Panc1 (cell line): ENCODE measurements around the gene LTB4R2. TPM values are rescaled to one million over a fixed set of nuclear protein-coding genes. Genes with fewer than 3 reads are reported as not detected.
A peak's percentile ranks its signal among the peaks of the same experiment; 100 is the strongest.

ENCODE experiments used
- ATAC-seq: fragments of 200-7000 bp; cut with Tn5 transposase; 2 replicates; pipeline ENCODE4 v1.9.1; 2020; ENCODE audit warnings: mild to moderate bottlenecking, moderate library complexity
- BruUV-seq: library from RNA; stranded (reverse); fragments of 400-500 nt; replicated peaks from 2 replicates; lab custom pipeline; 2021; lab: Mats Ljungman, UMichigan
- CTCF ChIA-PET: fragments of 300-600 bp; sonication (Branson Sonifier 250); formaldehyde crosslinking; loops from one replicate; lab custom pipeline; 2022; ENCODE audit warnings: antibody characterized with exemption; lab: Charles Lee
- POLR2A ChIA-PET: fragments of 300-600 bp; sonication (Branson Sonifier 250); formaldehyde crosslinking; loops from one replicate; lab custom pipeline; 2022; ENCODE audit warnings: antibody characterized with exemption; lab: Charles Lee
- DNase-seq: peaks from one replicate; pipeline ENCODE4 v3.0.0-alpha.2; 2010; ENCODE audit warnings: low read depth, low spot score
- H3K27ac ChIP-seq: 2 replicates; pipeline ENCODE4 v1.5.1; 2011; ENCODE audit warnings: mild to moderate bottlenecking, low read length, inconsistent platforms
- H3K27me3 ChIP-seq: fragments of 200-500 bp; sonication (Bioruptor generic); 2 replicates; pipeline ENCODE4 v1.6.0; 2014; ENCODE audit warnings: low read length, inconsistent platforms; ENCODE audit not compliant: control insufficient read depth, insufficient read depth
- H3K36me3 ChIP-seq: fragments of 200-500 bp; sonication (Bioruptor generic); 2 replicates; pipeline ENCODE4 v1.5.1; 2014; ENCODE audit warnings: inconsistent platforms, mild to moderate bottlenecking, low read length, moderate library complexity; ENCODE audit not compliant: control insufficient read depth, insufficient read depth
- H3K4me1 ChIP-seq: 2 replicates; pipeline ENCODE4 v1.5.1; 2011; ENCODE audit warnings: inconsistent platforms, mild to moderate bottlenecking, low read length, moderate library complexity; ENCODE audit not compliant: control insufficient read depth, insufficient read depth
- H3K4me3 ChIP-seq, 2 experiments: 2 replicates each; pipeline ENCODE4 v1.5.1; 2011 to 2012; ENCODE audit warnings: low read depth in 2 of 2, low read length in 2 of 2, mild to moderate bottlenecking in 2 of 2, inconsistent platforms in 1 of 2, moderate library complexity in 1 of 2
- H3K9me3 ChIP-seq: fragments of 200-500 bp; sonication (Bioruptor generic); 2 replicates; pipeline ENCODE4 v1.5.1; 2014; ENCODE audit warnings: low read depth, mild to moderate bottlenecking, inconsistent platforms, low read length, moderate library complexity; ENCODE audit not compliant: control insufficient read depth, insufficient read depth
- POLR2AphosphoS5 ChIP-seq: IDR thresholded peaks from 2 replicates; pipeline ENCODE4 v1.6.1; 2012; ENCODE audit warnings: mild to moderate bottlenecking, low read depth, low read length, moderate library complexity
- SIN3A ChIP-seq: IDR thresholded peaks from 2 replicates; pipeline ENCODE4 v1.6.1; 2012; ENCODE audit warnings: low read depth, mild to moderate bottlenecking, low read length, moderate library complexity, borderline replicate concordance; ENCODE audit not compliant: insufficient read depth
- TCF7L2 ChIP-seq: IDR thresholded peaks from 2 replicates; pipeline ENCODE4 v1.6.1; 2011; ENCODE audit warnings: mild to moderate bottlenecking, low read depth, low read length, inconsistent platforms
- in situ Hi-C: cut with HindIII; loops from 2 replicates; pipeline ENCODE4 v1.10.0; 2016; ENCODE audit warnings: low sequenced_read_pairs, low pct_unique_long_range_greater_than_20kb
- intact Hi-C: fragments of 100-400 bp; cut with micrococcal nuclease; formaldehyde crosslinking; loops from one replicate; pipeline ENCODE4 v1.10.0; 2022; ENCODE audit not compliant: unreplicated experiment
- total RNA-seq: library from RNA; stranded (reverse); gene quantifications from one replicate; pipeline ENCODE4 v1.2.1, GENCODE V29; 2021; ENCODE audit not compliant: unreplicated experiment
- TF ChIP-seq, protein P1 (sequence below): fragments of 450-650 bp; IDR thresholded peaks from 2 replicates; pipeline ENCODE4 v1.5.1; 2017; ENCODE audit warnings: mild to moderate bottlenecking
- TF ChIP-seq, protein P2 (sequence below), 2 experiments: IDR thresholded peaks; 2 replicates each; pipeline ENCODE4 v1.6.1; 2011 to 2012; ENCODE audit warnings: low read depth in 2 of 2, control low read depth in 1 of 2, low read length in 1 of 2, mild to moderate bottlenecking in 1 of 2, moderate library complexity in 1 of 2; ENCODE audit not compliant: insufficient read depth in 1 of 2

Gene LTB4R2
- total RNA-seq, 1 experiment from 2014 or later = 6.9 TPM

DNA sequence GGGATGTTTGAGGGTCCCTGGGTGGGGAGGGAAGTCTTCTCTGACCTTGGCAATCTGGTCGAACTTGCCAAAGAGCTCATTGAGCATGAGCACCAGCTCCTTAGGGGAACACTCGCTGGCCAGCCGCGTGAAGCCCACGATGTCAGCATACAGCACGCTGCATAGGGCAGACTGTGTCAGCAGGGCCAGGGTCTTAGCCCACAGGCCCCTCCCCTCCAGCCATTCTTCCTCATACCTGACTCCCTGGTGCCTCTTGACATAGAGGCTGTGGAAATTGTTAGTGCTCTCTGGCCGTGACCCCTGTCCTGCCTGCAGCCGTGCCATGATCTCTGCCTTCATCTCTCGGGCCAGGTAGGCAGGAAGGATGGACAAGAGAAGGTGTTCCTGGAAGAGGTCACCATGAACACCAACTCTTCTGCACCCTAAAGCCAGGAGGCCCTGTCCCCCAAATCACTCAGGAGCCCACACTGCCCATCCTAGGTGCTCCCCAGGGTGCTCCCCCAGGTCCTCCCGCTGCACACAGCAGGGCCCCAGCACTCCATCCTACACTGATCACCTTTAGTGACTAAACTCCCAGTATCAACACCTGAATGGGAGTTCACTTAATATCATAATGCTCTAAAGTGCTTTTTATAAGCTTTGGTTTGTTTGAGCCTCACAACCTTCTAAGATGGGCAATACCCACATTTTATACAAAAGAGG, 21.2 kb downstream of the LTB4R2 start:
- intact Hi-C loops (no loop called here), in situ Hi-C loops (loop anchor here (10.0 kb wide), 1 partner anchor 104 kb away; no protein-coding TSS in a partner anchor)
- POLR2A ChIA-PET = no interaction called here
- no TSS peak for BruUV-seq
- CTCF ChIA-PET = interaction anchor here (1.1 to 1.7 kb wide), 2 partner anchors 100 to 104 kb away, joined by 3 to 11 read pairs; no protein-coding TSS in a partner anchor
- Histone ChIP-seq H3K4me1 (peaks cover 3% of the 10 kb centered on the region; the same call in 1 of the 2 replicates), H3K36me3 (no peaks in the 10 kb centered on the region), H3K9me3 (no peaks in the 10 kb centered on the region), H3K4me3 (no peak overlapping the region), H3K27me3 (no peaks in the 10 kb centered on the region), H3K27ac (no peak overlapping the region)
- no peak for DNase-seq
- no peak for ATAC-seq
- TF ChIP-seq, protein P1, sequence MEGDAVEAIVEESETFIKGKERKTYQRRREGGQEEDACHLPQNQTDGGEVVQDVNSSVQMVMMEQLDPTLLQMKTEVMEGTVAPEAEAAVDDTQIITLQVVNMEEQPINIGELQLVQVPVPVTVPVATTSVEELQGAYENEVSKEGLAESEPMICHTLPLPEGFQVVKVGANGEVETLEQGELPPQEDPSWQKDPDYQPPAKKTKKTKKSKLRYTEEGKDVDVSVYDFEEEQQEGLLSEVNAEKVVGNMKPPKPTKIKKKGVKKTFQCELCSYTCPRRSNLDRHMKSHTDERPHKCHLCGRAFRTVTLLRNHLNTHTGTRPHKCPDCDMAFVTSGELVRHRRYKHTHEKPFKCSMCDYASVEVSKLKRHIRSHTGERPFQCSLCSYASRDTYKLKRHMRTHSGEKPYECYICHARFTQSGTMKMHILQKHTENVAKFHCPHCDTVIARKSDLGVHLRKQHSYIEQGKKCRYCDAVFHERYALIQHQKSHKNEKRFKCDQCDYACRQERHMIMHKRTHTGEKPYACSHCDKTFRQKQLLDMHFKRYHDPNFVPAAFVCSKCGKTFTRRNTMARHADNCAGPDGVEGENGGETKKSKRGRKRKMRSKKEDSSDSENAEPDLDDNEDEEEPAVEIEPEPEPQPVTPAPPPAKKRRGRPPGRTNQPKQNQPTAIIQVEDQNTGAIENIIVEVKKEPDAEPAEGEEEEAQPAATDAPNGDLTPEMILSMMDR = no peak
- no peak for TF ChIP-seq TCF7L2
- no peak for TF ChIP-seq POLR2AphosphoS5
- TF ChIP-seq SIN3A = no peak
- TF ChIP-seq, protein P2, sequence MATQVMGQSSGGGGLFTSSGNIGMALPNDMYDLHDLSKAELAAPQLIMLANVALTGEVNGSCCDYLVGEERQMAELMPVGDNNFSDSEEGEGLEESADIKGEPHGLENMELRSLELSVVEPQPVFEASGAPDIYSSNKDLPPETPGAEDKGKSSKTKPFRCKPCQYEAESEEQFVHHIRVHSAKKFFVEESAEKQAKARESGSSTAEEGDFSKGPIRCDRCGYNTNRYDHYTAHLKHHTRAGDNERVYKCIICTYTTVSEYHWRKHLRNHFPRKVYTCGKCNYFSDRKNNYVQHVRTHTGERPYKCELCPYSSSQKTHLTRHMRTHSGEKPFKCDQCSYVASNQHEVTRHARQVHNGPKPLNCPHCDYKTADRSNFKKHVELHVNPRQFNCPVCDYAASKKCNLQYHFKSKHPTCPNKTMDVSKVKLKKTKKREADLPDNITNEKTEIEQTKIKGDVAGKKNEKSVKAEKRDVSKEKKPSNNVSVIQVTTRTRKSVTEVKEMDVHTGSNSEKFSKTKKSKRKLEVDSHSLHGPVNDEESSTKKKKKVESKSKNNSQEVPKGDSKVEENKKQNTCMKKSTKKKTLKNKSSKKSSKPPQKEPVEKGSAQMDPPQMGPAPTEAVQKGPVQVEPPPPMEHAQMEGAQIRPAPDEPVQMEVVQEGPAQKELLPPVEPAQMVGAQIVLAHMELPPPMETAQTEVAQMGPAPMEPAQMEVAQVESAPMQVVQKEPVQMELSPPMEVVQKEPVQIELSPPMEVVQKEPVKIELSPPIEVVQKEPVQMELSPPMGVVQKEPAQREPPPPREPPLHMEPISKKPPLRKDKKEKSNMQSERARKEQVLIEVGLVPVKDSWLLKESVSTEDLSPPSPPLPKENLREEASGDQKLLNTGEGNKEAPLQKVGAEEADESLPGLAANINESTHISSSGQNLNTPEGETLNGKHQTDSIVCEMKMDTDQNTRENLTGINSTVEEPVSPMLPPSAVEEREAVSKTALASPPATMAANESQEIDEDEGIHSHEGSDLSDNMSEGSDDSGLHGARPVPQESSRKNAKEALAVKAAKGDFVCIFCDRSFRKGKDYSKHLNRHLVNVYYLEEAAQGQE (IDR thresholded peaks at IDR 0.05; ENCODE audit: insufficient read depth in 1 of 2, low read depth in 2 of 2, low read length in 1 of 2) = no peak

DNA sequence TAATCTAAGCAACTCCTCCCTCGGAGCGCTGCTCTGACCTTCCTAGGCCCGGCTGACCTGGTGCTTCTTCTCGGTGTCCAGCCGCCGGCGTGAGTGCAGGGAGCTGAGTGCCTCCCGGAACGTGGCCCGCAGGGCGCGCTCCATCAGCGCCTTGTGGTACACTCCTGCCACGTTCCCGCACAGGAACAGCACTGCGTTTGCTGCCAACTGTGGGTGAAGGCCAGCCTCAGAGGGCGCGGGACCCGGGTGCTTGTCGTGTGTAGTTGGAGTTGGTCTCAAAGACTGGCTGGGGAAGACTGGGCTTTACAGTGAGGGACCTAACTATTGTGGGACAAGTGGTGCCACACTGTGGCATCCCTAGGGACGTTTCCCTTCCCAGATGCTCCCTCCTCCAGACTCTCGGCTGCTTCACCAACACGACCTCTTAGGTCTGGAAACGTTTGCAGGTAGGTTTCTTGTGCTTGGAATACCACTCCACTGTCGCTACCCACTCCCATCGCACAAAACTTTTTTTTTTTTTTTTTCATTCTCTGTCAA, 21.9 kb downstream of the LTB4R2 start:
- intact Hi-C loops (loop anchor here (2.0 kb wide), 1 partner anchor 99 kb away; no protein-coding TSS in a partner anchor), in situ Hi-C loops (loop anchor here (10.0 kb wide), 1 partner anchor 103 kb away; no protein-coding TSS in a partner anchor)
- H3K4me3 ChIP-seq = no peak overlapping the region
- ChIA-PET POLR2A (no interaction called here), CTCF (interaction anchor here (0.6 to 1.7 kb wide), 6 partner anchors 10 to 105 kb away, joined by 3 to 11 read pairs (median 5); no protein-coding TSS in a partner anchor)
- no peaks in the 10 kb centered on the region for H3K27me3 ChIP-seq
- H3K9me3 ChIP-seq = no peaks in the 10 kb centered on the region
- no peak overlapping the region for H3K27ac ChIP-seq
- TF ChIP-seq, protein P2 (IDR thresholded peaks at IDR 0.05; ENCODE audit: insufficient read depth in 1 of 2, low read depth in 2 of 2, low read length in 1 of 2) = no peak
- TF ChIP-seq POLR2AphosphoS5 = no peak
- TF ChIP-seq, protein P1 = no peak
- no peak for TF ChIP-seq SIN3A
- no peak for TF ChIP-seq TCF7L2
- BruUV-seq = no TSS peak
- DNase-seq = no peak
- H3K36me3 ChIP-seq = no peaks in the 10 kb centered on the region
- ATAC-seq = peak; percentile 33
- H3K4me1 ChIP-seq = peaks cover 3% of the 10 kb centered on the region; the same call in 1 of the 2 replicates
